ENCODE data around the gene RALGAPA2. TPM values are rescaled to one million over a fixed set of nuclear protein-coding genes. Genes with fewer than 3 reads are reported as not detected.

Gene RALGAPA2
- total and polyA plus RNA-seq, 7 donors = 8.4 to 23.2 (median 18.5) TPM

DNA sequence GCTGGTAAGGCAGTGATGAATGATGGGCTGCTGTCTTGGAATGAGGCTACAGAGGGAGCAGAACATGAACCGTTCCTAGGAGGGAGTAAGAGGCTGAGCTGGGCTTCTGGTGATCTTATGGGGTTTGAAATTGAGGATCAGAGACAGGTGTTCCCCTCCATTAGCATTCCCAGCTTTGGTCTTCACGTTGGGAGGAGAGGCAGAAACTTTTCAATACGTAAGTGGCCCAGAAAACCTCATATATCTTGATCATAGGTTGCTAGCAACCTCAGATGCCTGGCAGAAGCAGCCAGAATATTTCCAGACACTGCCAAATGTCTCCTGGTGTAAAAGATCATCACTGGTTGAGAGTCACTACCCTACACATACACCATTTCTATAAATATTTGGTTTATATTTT lies 177.4 kb downstream of the RALGAPA2 start:
- Histone ChIP-seq H3K27me3 (no peaks in the 10 kb centered on the region), H3K36me3 (peaks cover 0 to 15% (median 8%) of the 10 kb centered on the region in 4 donors), H3K4me1 (no peaks in the 10 kb centered on the region), H3K27ac (no peak overlapping the region), H3K9me3 (no peaks in the 10 kb centered on the region), H3K4me3 (no peak overlapping the region)
- TF ChIP-seq POLR2A (IDR thresholded peaks at IDR 0.05) = no peak
- no peak for TF ChIP-seq EP300 (IDR thresholded peaks at IDR 0.05)
- TF ChIP-seq POLR2AphosphoS5 (IDR thresholded peaks at IDR 0.05) = no peak
- TF ChIP-seq, protein P1, sequence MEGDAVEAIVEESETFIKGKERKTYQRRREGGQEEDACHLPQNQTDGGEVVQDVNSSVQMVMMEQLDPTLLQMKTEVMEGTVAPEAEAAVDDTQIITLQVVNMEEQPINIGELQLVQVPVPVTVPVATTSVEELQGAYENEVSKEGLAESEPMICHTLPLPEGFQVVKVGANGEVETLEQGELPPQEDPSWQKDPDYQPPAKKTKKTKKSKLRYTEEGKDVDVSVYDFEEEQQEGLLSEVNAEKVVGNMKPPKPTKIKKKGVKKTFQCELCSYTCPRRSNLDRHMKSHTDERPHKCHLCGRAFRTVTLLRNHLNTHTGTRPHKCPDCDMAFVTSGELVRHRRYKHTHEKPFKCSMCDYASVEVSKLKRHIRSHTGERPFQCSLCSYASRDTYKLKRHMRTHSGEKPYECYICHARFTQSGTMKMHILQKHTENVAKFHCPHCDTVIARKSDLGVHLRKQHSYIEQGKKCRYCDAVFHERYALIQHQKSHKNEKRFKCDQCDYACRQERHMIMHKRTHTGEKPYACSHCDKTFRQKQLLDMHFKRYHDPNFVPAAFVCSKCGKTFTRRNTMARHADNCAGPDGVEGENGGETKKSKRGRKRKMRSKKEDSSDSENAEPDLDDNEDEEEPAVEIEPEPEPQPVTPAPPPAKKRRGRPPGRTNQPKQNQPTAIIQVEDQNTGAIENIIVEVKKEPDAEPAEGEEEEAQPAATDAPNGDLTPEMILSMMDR (IDR thresholded peaks at IDR 0.05) = no peak
- DNase-seq = no peak
- intact Hi-C loops (cut with DNase I) = no loop called here
- 85 to 88% methylated on average over 3 of the region's 3 CpGs for WGBS, 2 donors

DNA sequence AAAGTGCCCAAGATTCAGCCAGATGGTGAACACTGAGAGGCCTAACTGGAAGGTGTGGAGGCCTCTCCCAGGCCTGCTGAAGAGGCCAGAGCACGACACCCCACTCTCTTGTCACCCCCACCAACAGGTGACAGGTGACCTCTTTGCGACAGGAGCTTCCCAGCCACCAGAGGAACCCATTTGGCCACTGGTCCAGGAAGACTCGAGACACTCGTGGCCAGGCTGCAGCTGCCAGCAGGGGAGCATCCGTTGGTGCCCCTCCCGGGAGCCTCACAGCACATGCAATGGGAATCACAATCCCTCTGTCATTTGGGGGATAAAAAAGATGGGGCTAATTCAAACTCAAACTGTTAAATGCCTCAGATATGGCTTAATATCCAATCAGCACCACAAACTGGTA lies 181.2 kb downstream of the RALGAPA2 start:
- 95% methylated on average over 6 of the region's 6 CpGs for WGBS, 2 donors
- peaks cover 0 to 30% (median 7%) of the 10 kb centered on the region in 4 donors for H3K36me3 ChIP-seq

DNA sequence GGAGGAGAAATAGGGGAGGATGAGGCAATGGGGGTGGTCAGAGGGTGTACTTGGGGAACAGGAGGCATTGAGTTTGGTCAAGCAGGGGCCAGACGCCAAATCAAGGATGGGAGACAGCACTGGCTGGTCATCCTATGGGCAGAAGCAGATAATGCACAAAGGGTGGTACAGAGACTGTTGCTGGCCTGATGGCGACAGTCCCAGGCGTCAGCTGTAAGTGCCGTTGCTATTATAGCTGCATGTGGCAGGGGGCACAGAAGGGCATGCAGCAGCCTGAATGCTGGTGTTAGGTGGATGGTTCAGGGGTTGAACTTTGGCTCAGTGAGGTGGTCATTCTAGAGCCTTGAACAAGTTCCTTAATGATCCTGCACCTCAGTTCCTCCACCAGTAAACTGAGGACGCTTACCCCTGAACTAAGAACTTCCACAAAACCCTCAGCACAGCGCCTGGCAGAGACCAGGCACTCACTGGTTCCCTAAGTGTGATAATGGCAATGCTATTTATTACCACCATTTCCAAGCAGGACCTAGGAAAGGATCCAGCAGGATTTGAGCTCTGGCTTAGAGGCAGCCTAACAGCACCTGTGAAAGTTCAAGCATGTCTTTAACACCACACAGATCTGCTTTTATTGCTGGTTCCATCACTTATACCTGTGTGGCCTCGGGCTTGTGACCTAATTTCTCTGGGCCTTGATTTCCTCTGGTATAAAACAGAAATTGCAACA lies 181.9 kb downstream of the RALGAPA2 start:
- DNase-seq = no peak
- WGBS, 2 donors = 93 to 96% methylated on average over 7 of the region's 7 CpGs

More for the DNA sequence above, 181.2 kb downstream of the RALGAPA2 start:
- H3K9me3 ChIP-seq = no peaks in the 10 kb centered on the region
- no peak overlapping the region for H3K27ac ChIP-seq
- TF ChIP-seq POLR2AphosphoS5 (IDR thresholded peaks at IDR 0.05) = no peak
- TF ChIP-seq POLR2A (IDR thresholded peaks at IDR 0.05) = no peak
- TF ChIP-seq EP300 (IDR thresholded peaks at IDR 0.05) = no peak
- TF ChIP-seq, protein P1 (IDR thresholded peaks at IDR 0.05) = no peak
- H3K4me1 ChIP-seq = no peaks in the 10 kb centered on the region
- H3K27me3 ChIP-seq = no peaks in the 10 kb centered on the region
- DNase-seq = no peak
- no peak overlapping the region for H3K4me3 ChIP-seq
- intact Hi-C loops (cut with DNase I) = no loop called here

DNA sequence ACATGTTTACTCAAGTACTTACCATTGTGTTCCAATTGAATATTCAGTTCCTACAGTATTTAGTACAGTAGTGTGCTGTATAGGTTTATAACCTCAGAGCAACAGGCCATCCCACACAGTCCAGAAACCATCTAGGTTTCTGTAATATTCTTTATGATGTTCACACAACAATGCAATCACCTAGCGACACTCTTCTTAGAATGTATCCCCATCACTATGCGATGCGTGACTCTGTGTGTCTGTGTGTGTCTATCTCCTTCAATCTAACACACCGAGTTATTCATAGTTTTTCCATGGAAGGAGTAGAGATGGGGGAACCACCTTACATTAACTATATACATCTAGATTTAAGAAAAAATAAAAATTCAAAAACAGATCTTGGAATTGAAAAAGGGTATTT lies 182.8 kb downstream of the RALGAPA2 start:
- no peaks in the 10 kb centered on the region for H3K4me1 ChIP-seq
- TF ChIP-seq, protein P1 (IDR thresholded peaks at IDR 0.05) = no peak
- TF ChIP-seq POLR2A (IDR thresholded peaks at IDR 0.05) = no peak
- TF ChIP-seq POLR2AphosphoS5 (IDR thresholded peaks at IDR 0.05) = no peak
- TF ChIP-seq EP300 (IDR thresholded peaks at IDR 0.05) = no peak
- intact Hi-C loops (cut with DNase I) = no loop called here
- no peaks in the 10 kb centered on the region for H3K27me3 ChIP-seq
- peaks cover 0 to 30% (median 7%) of the 10 kb centered on the region in 4 donors for H3K36me3 ChIP-seq
- no peaks in the 10 kb centered on the region for H3K9me3 ChIP-seq
- no peak overlapping the region for H3K4me3 ChIP-seq
- no peak overlapping the region for H3K27ac ChIP-seq
- 98% methylated on average over 4 of the region's 4 CpGs for WGBS, 2 donors
- DNase-seq = no peak

More for the DNA sequence above, 181.9 kb downstream of the RALGAPA2 start:
- Histone ChIP-seq H3K4me1 (no peaks in the 10 kb centered on the region), H3K27ac (no peak overlapping the region), H3K36me3 (peaks cover 0 to 30% (median 7%) of the 10 kb centered on the region in 4 donors), H3K27me3 (no peaks in the 10 kb centered on the region), H3K9me3 (no peaks in the 10 kb centered on the region), H3K4me3 (no peak overlapping the region)
- TF ChIP-seq, protein P1 (IDR thresholded peaks at IDR 0.05) = no peak
- no peak for TF ChIP-seq POLR2AphosphoS5 (IDR thresholded peaks at IDR 0.05)
- TF ChIP-seq POLR2A (IDR thresholded peaks at IDR 0.05) = no peak
- no peak for TF ChIP-seq EP300 (IDR thresholded peaks at IDR 0.05)
- intact Hi-C loops (cut with DNase I) = no loop called here
